HepG2 (cell line): ENCODE measurements around the gene SNRNP27. TPM values are rescaled to one million over a fixed set of nuclear protein-coding genes. Genes with fewer than 3 reads are reported as not detected.
A peak's percentile ranks its signal among the peaks of the same experiment; 100 is the strongest.

Experiments used
- ATF5 ChIP-seq: sonication (generic); formaldehyde crosslinking; IDR thresholded peaks from 2 replicates; pipeline ENCODE4 v1.4.0; 2020; ENCODE audit warnings: mild to moderate bottlenecking, low read depth, missing genetic modification reagents
- BRCA1 ChIP-seq: sonication (generic); formaldehyde crosslinking; IDR thresholded peaks from 2 replicates; pipeline ENCODE4 v1.4.0; 2020; ENCODE audit warnings: missing genetic modification reagents
- GABPA ChIP-seq, 2 experiments: IDR thresholded peaks; 2 replicates each; pipeline ENCODE4 v1.6.1; 2011 to 2016; ENCODE audit warnings: low read depth in 2 of 2, low read length in 1 of 2, missing biosample characterization in 1 of 2, missing genetic modification characterization in 1 of 2
- GTF3A ChIP-seq: sonication (generic); formaldehyde crosslinking; conservative IDR thresholded peaks from 2 replicates; pipeline ENCODE4 v1.4.0; 2020; ENCODE audit warnings: mild to moderate bottlenecking, missing genetic modification reagents
- HCFC1 ChIP-seq: fragments of 150-350 bp; IDR thresholded peaks from 2 replicates; pipeline ENCODE4 v1.6.1; 2014; ENCODE audit warnings: low read depth, low read length
- HOXA9 ChIP-seq: sonication (generic); formaldehyde crosslinking; IDR thresholded peaks from 2 replicates; pipeline ENCODE4 v1.8.1; 2022; ENCODE audit warnings: missing genetic modification reagents, mild to moderate bottlenecking, moderate library complexity, borderline replicate concordance
- RERE ChIP-seq: IDR thresholded peaks from 2 replicates; pipeline ENCODE4 v1.6.1; 2016; ENCODE audit warnings: low read depth, missing genetic modification reagents, missing compliant biosample characterization
- SRSF4 ChIP-seq: fragments of 200-400 bp; formaldehyde crosslinking; IDR thresholded peaks from one replicate; pipeline ENCODE4 v1.6.1; 2018; ENCODE audit warnings: mild to moderate bottlenecking, low read depth, low read length, moderate library complexity; ENCODE audit not compliant: poor library complexity, severe bottlenecking
- TRIM24 ChIP-seq: sonication (generic); formaldehyde crosslinking; IDR thresholded peaks from 2 replicates; pipeline ENCODE4 v1.8.0; 2022; ENCODE audit warnings: mild to moderate bottlenecking, missing genetic modification reagents
- ZNF230 ChIP-seq: sonication (generic); formaldehyde crosslinking; IDR thresholded peaks from 2 replicates; pipeline ENCODE4 v1.4.0; 2020; ENCODE audit warnings: mild to moderate bottlenecking, missing genetic modification reagents
- ZNF235 ChIP-seq: sonication (generic); formaldehyde crosslinking; IDR thresholded peaks from 2 replicates; pipeline ENCODE4 v1.8.1; 2023; ENCODE audit warnings: mild to moderate bottlenecking, missing genetic modification reagents, borderline replicate concordance
- ZNF431 ChIP-seq: sonication (generic); formaldehyde crosslinking; IDR thresholded peaks from 2 replicates; pipeline ENCODE4 v1.9.0; 2022; ENCODE audit warnings: missing genetic modification reagents, low read depth, mild to moderate bottlenecking, borderline replicate concordance
- ZNF484 ChIP-seq: sonication (generic); formaldehyde crosslinking; IDR thresholded peaks from 2 replicates; pipeline ENCODE4 v1.5.1; 2020; ENCODE audit warnings: mild to moderate bottlenecking, low read depth, missing genetic modification reagents, borderline replicate concordance
- ZNF816 ChIP-seq: sonication (generic); formaldehyde crosslinking; IDR thresholded peaks from 2 replicates; pipeline ENCODE4 v1.8.0; 2022; ENCODE audit warnings: missing genetic modification reagents, mild to moderate bottlenecking, borderline replicate concordance
- ZSCAN20 ChIP-seq: sonication (generic); formaldehyde crosslinking; IDR thresholded peaks from 2 replicates; pipeline ENCODE4 v1.4.0; 2020; ENCODE audit warnings: missing genetic modification reagents, mild to moderate bottlenecking, borderline replicate concordance
- polyA plus RNA-seq, 8 experiments: library from polyadenylated mRNA; depleted of rRNA in 3 of 8; stranded (reverse) in 7 of 8; unstranded in 1 of 8; fragments of >200 nt; fragmentation: Illumina TruSeq in 4 of 8; extraction: Trizol in 4 of 8; gene quantifications; 2 replicates each; pipeline versions ENCODE4 v1.2.1 to v1.2.3, GENCODE V29; 2011 to 2016; ENCODE audit warnings: low read depth in 4 of 8, missing spikeins in 1 of 8, mixed read lengths in 1 of 8; ENCODE audit not compliant: insufficient read depth in 1 of 8
- total RNA-seq, 5 experiments: library from RNA; depleted of rRNA; stranded (reverse); fragments of >200 nt; fragmentation: Illumina TruSeq; extraction: Trizol; gene quantifications; 2 replicates each; pipeline ENCODE4 v1.2.3, GENCODE V29; 2016; ENCODE audit warnings: low read depth in 1 of 5
- TF ChIP-seq, protein P1 (sequence below): sonication (generic); formaldehyde crosslinking; IDR thresholded peaks from 2 replicates; pipeline ENCODE4 v1.4.0; 2020; ENCODE audit warnings: mild to moderate bottlenecking, missing genetic modification reagents

The SNRNP27 gene
- total and polyA plus RNA-seq, 2 of the 13 experiments (the other 11 are each of a cell fraction or from before 2014, with no cell fraction given), result 49.8 to 54.6 TPM

DNA sequence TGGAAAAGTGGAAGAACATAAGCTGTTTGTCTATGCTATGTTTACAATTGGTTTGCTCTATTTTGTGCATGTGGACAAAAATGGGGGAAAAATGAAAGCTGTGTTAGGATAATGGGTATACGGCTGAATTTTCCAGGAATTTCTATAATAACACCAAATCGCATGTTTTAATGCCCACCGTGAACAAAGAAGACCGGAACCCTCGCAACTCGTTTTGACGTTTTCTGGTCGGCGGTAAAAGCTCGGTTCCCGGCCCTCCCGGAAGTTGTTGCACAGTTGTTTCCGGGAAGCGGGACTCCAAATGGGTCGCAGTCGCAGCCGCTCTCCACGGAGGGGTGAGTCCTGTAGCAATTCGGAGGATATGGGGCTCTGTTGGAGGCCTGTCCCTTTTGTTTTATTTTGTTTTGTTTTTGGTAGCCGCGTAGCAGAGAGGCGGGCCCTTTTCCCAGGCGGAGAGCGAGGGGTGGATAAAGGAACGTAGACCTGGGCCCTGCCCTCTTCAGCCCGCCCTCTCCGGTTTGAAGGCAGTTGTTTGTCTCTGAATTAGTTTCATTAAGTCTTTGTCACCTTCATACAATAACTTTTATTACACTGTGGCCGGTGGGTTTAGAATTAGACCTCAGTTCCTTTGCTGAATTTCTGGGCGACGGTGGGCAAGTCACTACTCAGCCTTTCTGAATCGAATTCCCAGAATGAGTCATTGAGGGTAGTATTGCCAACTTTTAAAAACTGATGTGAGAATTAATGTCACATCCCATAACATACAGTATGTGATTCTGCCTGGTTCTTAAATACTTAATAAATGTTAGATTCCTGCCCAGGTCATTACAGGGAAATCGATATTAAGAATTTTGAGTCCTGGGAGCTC, at the start of gene SNRNP27 (continued):
- TF ChIP-seq ZNF431, result no peak
- TF ChIP-seq SRSF4, result no peak
- TF ChIP-seq ZNF235 (CRISPR knock-in tag), result peak; percentile 62; the same call in 1 of the 2 replicates
- peak; percentile 74; the same call in 1 of the 2 replicates for TF ChIP-seq GTF3A
- TF ChIP-seq HOXA9 (CRISPR knock-in tag), result no peak
- TF ChIP-seq BRCA1, result peak; percentile 98
- no peak for TF ChIP-seq TRIM24 (CRISPR knock-in tag)
- peak; percentile 57; the same call in 1 of the 2 replicates for TF ChIP-seq HCFC1
- TF ChIP-seq RERE (CRISPR knock-in tag), result peak; percentile 64; the same call in 1 of the 2 replicates
- no peak for TF ChIP-seq ZNF484
- TF ChIP-seq ATF5, result no peak
- TF ChIP-seq, protein P1, sequence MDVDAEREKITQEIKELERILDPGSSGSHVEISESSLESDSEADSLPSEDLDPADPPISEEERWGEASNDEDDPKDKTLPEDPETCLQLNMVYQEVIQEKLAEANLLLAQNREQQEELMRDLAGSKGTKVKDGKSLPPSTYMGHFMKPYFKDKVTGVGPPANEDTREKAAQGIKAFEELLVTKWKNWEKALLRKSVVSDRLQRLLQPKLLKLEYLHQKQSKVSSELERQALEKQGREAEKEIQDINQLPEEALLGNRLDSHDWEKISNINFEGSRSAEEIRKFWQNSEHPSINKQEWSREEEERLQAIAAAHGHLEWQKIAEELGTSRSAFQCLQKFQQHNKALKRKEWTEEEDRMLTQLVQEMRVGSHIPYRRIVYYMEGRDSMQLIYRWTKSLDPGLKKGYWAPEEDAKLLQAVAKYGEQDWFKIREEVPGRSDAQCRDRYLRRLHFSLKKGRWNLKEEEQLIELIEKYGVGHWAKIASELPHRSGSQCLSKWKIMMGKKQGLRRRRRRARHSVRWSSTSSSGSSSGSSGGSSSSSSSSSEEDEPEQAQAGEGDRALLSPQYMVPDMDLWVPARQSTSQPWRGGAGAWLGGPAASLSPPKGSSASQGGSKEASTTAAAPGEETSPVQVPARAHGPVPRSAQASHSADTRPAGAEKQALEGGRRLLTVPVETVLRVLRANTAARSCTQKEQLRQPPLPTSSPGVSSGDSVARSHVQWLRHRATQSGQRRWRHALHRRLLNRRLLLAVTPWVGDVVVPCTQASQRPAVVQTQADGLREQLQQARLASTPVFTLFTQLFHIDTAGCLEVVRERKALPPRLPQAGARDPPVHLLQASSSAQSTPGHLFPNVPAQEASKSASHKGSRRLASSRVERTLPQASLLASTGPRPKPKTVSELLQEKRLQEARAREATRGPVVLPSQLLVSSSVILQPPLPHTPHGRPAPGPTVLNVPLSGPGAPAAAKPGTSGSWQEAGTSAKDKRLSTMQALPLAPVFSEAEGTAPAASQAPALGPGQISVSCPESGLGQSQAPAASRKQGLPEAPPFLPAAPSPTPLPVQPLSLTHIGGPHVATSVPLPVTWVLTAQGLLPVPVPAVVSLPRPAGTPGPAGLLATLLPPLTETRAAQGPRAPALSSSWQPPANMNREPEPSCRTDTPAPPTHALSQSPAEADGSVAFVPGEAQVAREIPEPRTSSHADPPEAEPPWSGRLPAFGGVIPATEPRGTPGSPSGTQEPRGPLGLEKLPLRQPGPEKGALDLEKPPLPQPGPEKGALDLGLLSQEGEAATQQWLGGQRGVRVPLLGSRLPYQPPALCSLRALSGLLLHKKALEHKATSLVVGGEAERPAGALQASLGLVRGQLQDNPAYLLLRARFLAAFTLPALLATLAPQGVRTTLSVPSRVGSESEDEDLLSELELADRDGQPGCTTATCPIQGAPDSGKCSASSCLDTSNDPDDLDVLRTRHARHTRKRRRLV (CRISPR knock-in tag), result no peak
- peak; percentile 94; the same call in 1 of the 2 replicates for TF ChIP-seq ZSCAN20 (CRISPR knock-in tag)
- TF ChIP-seq ZNF816 (CRISPR knock-in tag), result peak; percentile 81
- peak; percentile 96 for TF ChIP-seq GABPA (IDR thresholded peaks at IDR 0.05; ENCODE audit: low read depth, low read length)
- TF ChIP-seq GABPA (CRISPR knock-in tag; IDR thresholded peaks at IDR 0.05; ENCODE audit: low read depth), result peak; percentile 100
- no peak; the same call in 1 of the 2 replicates for TF ChIP-seq ZNF230 (CRISPR knock-in tag)
